ENCODE results near the gene OR10A3. TPM values are rescaled to one million over a fixed set of nuclear protein-coding genes. Genes with fewer than 3 reads are reported as not detected.
A peak's percentile ranks its signal among the peaks of the same experiment; 100 is the strongest.

Gene OR10A3
- total RNA-seq, 1 donor from 2014 or later = not detected

GRCh38 chr11:7964873-7965272, 23.4 kb upstream of the OR10A3 start:
- H3K36me3 ChIP-seq = no peaks in the 10 kb centered on the region
- H3K27ac ChIP-seq = peak overlapping the region; percentile 15 to 63
- no peak for DNase-seq (ENCODE audit: low spot score in 2 of 2)
- H3K9me3 ChIP-seq = no peaks in the 10 kb centered on the region
- TF ChIP-seq, protein P1, sequence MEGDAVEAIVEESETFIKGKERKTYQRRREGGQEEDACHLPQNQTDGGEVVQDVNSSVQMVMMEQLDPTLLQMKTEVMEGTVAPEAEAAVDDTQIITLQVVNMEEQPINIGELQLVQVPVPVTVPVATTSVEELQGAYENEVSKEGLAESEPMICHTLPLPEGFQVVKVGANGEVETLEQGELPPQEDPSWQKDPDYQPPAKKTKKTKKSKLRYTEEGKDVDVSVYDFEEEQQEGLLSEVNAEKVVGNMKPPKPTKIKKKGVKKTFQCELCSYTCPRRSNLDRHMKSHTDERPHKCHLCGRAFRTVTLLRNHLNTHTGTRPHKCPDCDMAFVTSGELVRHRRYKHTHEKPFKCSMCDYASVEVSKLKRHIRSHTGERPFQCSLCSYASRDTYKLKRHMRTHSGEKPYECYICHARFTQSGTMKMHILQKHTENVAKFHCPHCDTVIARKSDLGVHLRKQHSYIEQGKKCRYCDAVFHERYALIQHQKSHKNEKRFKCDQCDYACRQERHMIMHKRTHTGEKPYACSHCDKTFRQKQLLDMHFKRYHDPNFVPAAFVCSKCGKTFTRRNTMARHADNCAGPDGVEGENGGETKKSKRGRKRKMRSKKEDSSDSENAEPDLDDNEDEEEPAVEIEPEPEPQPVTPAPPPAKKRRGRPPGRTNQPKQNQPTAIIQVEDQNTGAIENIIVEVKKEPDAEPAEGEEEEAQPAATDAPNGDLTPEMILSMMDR (IDR thresholded peaks at IDR 0.05) = no peak
- H3K27me3 ChIP-seq = no peaks in the 10 kb centered on the region
- intact Hi-C loops (cut with DNase I) = no loop called here
- H3K4me1 ChIP-seq = no peaks in the 10 kb centered on the region
- no peak overlapping the region for H3K4me3 ChIP-seq

- Histone ChIP-seq H3K4me3 (no peak overlapping the region), H3K27ac (peak overlapping the region; percentile 15 to 63), H3K36me3 (no peaks in the 10 kb centered on the region), H3K4me1 (no peaks in the 10 kb centered on the region), H3K9me3 (no peaks in the 10 kb centered on the region), H3K27me3 (no peaks in the 10 kb centered on the region)
- no peak for DNase-seq (ENCODE audit: low spot score in 2 of 2)
- TF ChIP-seq, protein P1 (IDR thresholded peaks at IDR 0.05) = no peak
- intact Hi-C loops (cut with DNase I) = no loop called here
Measured at GRCh38 chr11:7964261-7964660, 22.8 kb upstream of the OR10A3 start.

DNA sequence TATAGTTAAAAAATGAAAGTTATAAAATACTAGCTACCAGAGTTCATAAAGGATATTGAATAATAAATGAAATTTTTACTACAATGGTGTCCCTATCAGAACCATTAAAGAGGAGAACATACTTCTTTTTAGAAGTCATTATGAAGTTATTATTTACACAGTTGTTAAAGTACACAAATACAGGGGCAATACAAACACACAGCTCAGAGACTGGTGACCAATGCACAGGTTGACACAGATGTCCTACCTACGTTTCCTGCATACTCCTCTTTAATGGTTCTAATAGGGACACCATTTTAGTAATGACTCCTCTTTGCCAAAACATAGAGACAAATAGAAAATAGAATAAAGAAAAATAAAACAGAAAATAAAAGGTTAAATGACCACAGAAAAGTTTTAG, 13.7 kb upstream of the OR10A3 start:
- Histone ChIP-seq H3K4me3 (no peak overlapping the region), H3K27ac (no peak overlapping the region), H3K36me3 (no peaks in the 10 kb centered on the region), H3K27me3 (no peaks in the 10 kb centered on the region), H3K4me1 (no peaks in the 10 kb centered on the region), H3K9me3 (no peaks in the 10 kb centered on the region)
- intact Hi-C loops (cut with DNase I) = no loop called here
- DNase-seq (ENCODE audit: low spot score in 2 of 2) = no peak
- TF ChIP-seq, protein P1 (IDR thresholded peaks at IDR 0.05) = no peak

DNA sequence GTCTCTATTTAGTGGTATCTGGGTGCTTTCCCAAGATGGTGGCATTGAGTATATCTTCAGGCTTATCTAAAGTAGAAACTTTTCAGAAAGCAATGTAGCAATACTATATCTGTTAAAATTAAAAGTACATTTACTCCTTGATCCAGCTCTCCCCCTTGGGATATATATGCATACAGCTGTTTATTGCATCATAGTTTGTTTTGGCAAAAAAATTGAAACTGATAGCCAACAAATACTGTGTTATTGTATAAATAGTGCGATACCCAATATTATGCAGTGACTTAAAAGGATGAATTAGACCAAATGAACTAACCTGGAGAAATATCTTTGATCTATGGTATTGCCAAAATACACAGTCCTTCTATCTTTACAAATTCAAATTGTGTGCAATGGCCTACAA, 8.4 kb upstream of the OR10A3 start:
- Histone ChIP-seq H3K4me1 (no peaks in the 10 kb centered on the region), H3K9me3 (no peaks in the 10 kb centered on the region), H3K36me3 (no peaks in the 10 kb centered on the region), H3K27ac (no peak overlapping the region), H3K27me3 (no peaks in the 10 kb centered on the region), H3K4me3 (no peak overlapping the region)
- DNase-seq (ENCODE audit: low spot score in 2 of 2) = no peak
- intact Hi-C loops (cut with DNase I) = no loop called here
- TF ChIP-seq, protein P1 (IDR thresholded peaks at IDR 0.05) = no peak

DNA sequence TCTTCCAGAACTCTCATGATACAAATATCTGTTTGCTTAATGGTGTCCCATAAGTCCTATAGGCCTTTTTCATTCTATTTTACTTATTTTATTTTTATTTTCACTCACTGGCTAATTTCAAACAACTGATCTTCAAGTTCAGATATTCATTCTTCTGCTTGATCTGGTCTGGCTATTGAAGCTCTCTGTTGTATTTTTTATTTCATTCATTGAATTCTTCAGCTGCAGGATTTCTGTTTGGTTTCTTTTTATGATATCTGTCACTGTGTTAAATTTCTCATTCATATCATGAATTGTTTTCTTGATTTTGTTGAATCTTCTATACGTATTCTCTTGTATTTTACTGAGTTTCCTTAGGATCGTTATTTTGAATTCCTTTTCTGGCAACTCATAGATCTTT, 2.6 kb upstream of the OR10A3 start:
- Histone ChIP-seq H3K4me3 (no peak overlapping the region), H3K9me3 (peaks cover 3 to 12% of the 10 kb centered on the region in 2 donors), H3K4me1 (no peaks in the 10 kb centered on the region), H3K36me3 (no peaks in the 10 kb centered on the region), H3K27ac (no peak overlapping the region), H3K27me3 (no peaks in the 10 kb centered on the region)
- TF ChIP-seq, protein P1 (IDR thresholded peaks at IDR 0.05) = no peak
- no peak for DNase-seq (ENCODE audit: low spot score in 2 of 2)
- intact Hi-C loops (cut with DNase I) = no loop called here

GRCh38 chr11:7941146-7941545, 362 bp downstream of the OR10A3 start:
- no peak for DNase-seq (ENCODE audit: low spot score in 2 of 2)
- peaks cover 3 to 12% of the 10 kb centered on the region in 2 donors for H3K9me3 ChIP-seq
- no peaks in the 10 kb centered on the region for H3K27me3 ChIP-seq
- no peak overlapping the region for H3K4me3 ChIP-seq
- TF ChIP-seq, protein P1 (IDR thresholded peaks at IDR 0.05) = no peak
- no peaks in the 10 kb centered on the region for H3K4me1 ChIP-seq
- intact Hi-C loops (cut with DNase I) = no loop called here
- no peak overlapping the region for H3K27ac ChIP-seq
- H3K36me3 ChIP-seq = no peaks in the 10 kb centered on the region
